ENCODE data around the gene SCN10A.
A peak's percentile ranks its signal among the peaks of the same experiment; 100 is the strongest.

Gene SCN10A

GRCh38 chr3:38652934-38653333 lies 163.1 kb downstream of the SCN10A start:
- H3K4me3 ChIP-seq (ENCODE audit: low read depth, low read length), result no peak overlapping the region
- no peak overlapping the region for H3K27ac ChIP-seq
- H3K9ac ChIP-seq, result no peak overlapping the region
- H3K9me3 ChIP-seq (ENCODE audit: control insufficient read depth, low read length), result no peaks in the 10 kb centered on the region
- H3K79me2 ChIP-seq, result no peaks in the 10 kb centered on the region
- H3K4me1 ChIP-seq, result no peaks in the 10 kb centered on the region
- no peak for TF ChIP-seq CTCF (IDR thresholded peaks at IDR 0.05)
- H3K27me3 ChIP-seq (ENCODE audit: control insufficient read depth, insufficient read depth, low read length), result no peaks in the 10 kb centered on the region
- H3K36me3 ChIP-seq (ENCODE audit: control insufficient read depth, insufficient read depth, low read length), result no peaks in the 10 kb centered on the region
- no peak overlapping the region for H3K4me2 ChIP-seq (ENCODE audit: low read length)
- H2AFZ ChIP-seq, result no peak overlapping the region

- no peak overlapping the region for H3K27ac ChIP-seq
- H3K9ac ChIP-seq, result no peak overlapping the region
- peak; percentile 96 for TF ChIP-seq CTCF (IDR thresholded peaks at IDR 0.05)
- no peak overlapping the region for H3K4me3 ChIP-seq (ENCODE audit: low read depth, low read length)
- H3K4me2 ChIP-seq (ENCODE audit: low read length), result peak overlapping the region; percentile 14
- peak overlapping the region; percentile 64 for H2AFZ ChIP-seq
- no peaks in the 10 kb centered on the region for H3K36me3 ChIP-seq (ENCODE audit: control insufficient read depth, insufficient read depth, low read length)
- H3K79me2 ChIP-seq, result no peaks in the 10 kb centered on the region
- H3K9me3 ChIP-seq (ENCODE audit: control insufficient read depth, low read length), result no peaks in the 10 kb centered on the region
- H3K4me1 ChIP-seq, result no peaks in the 10 kb centered on the region
- no peaks in the 10 kb centered on the region for H3K27me3 ChIP-seq (ENCODE audit: control insufficient read depth, insufficient read depth, low read length)
Measured at GRCh38 chr3:38651153-38651789, 164.7 kb downstream of the SCN10A start.

- Histone ChIP-seq H3K4me1 (no peaks in the 10 kb centered on the region), H3K27ac (no peak overlapping the region), H3K4me3 (ENCODE audit: low read depth, low read length) (no peak overlapping the region), H2AFZ (peak overlapping the region; percentile 64), H3K9ac (no peak overlapping the region), H3K4me2 (ENCODE audit: low read length) (no peak overlapping the region), H3K27me3 (ENCODE audit: control insufficient read depth, insufficient read depth, low read length) (no peaks in the 10 kb centered on the region), H3K79me2 (no peaks in the 10 kb centered on the region), H3K9me3 (ENCODE audit: control insufficient read depth, low read length) (no peaks in the 10 kb centered on the region), H3K36me3 (ENCODE audit: control insufficient read depth, insufficient read depth, low read length) (no peaks in the 10 kb centered on the region)
- no peak for TF ChIP-seq CTCF (IDR thresholded peaks at IDR 0.05)
Measured at GRCh38 chr3:38650248-38650951, 165.6 kb downstream of the SCN10A start.

GRCh38 chr3:38649500-38650247 lies 166.3 kb downstream of the SCN10A start, which contains the start of gene SCN5A:
Gene SCN5A, minus strand, starts transcription at chr3:38649687. Its CDS starts 16,380 bp downstream, at chr3:38633307.
- H3K9me3 ChIP-seq (ENCODE audit: control insufficient read depth, low read length), result no peaks in the 10 kb centered on the region
- no peaks in the 10 kb centered on the region for H3K79me2 ChIP-seq
- no peak within 1 kb of the TSS for H3K27ac ChIP-seq
- peak within 1 kb of the TSS; percentile 73 for H3K4me2 ChIP-seq (ENCODE audit: low read length)
- peak within 1 kb of the TSS; percentile 41 for H3K4me3 ChIP-seq (ENCODE audit: low read depth, low read length)
- H2AFZ ChIP-seq, result peak within 1 kb of the TSS; percentile 62
- H3K27me3 ChIP-seq (ENCODE audit: control insufficient read depth, insufficient read depth, low read length), result no peaks in the 10 kb centered on the region
- H3K36me3 ChIP-seq (ENCODE audit: control insufficient read depth, insufficient read depth, low read length), result no peaks in the 10 kb centered on the region
- H3K9ac ChIP-seq, result no peak within 1 kb of the TSS
- no peaks in the 10 kb centered on the region for H3K4me1 ChIP-seq
- no peak for TF ChIP-seq CTCF (IDR thresholded peaks at IDR 0.05)
